ENCODE data around the gene ASB9.

ASB9 gene

DNA sequence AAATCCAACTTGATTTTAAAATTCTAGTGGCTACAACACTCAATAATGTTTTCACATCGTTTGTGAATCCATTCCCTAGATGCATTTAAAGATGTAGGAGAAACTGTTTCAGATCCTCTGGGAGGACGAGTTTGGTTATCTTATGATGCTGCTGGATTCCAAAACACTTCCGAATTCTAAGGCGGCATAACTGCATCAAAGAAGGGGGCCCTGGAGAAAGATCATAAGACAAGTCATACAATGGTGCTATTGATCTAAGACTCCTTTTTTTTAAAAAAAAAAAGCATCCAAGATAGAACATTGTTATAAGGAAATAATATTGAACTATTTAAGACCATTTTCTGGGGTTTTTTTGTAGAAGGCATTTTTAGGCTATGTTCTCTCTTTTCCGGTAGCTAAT, 25.5 kb downstream of the ASB9 start:
- 90 to 100% methylated on average over 1 to 4 of the region's 5 CpGs for WGBS, 2 experiments

DNA sequence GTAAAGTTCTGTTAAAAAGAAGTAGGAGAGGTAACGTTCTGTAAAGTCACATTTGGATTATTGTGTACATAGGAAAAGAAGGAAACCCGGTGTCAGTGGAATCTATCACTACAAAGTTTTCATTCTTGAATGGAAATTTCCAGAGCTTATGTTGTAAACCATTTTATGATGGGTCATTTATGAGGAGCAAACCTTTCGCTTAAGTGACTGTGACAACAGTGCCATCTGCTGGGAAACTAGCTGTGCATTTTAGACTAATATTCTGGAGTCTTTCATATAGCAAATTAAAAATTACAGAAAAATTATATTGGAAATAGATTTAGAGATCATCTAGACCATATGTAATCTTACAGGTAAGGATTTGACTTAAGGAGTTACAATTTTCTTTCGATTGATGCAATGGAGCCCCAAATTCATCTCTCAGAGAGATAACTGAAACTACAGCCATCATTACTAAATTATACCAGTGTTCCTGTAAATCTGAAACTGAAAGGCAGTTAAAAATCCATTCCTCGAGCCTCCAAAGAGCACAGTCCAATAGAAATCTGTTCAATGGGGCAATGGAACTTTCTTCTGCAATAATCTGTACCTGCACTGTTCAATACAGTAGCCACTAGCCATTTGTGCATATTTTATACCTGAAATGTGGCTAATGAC, 26.9 kb downstream of the ASB9 start:
- no peaks in the 10 kb centered on the region for H3K36me3 ChIP-seq (ENCODE audit: control insufficient read depth, insufficient read depth, low read length)
- no peaks in the 10 kb centered on the region for H3K9me3 ChIP-seq (ENCODE audit: control insufficient read depth, low read length)
- no peaks in the 10 kb centered on the region for H3K4me1 ChIP-seq (ENCODE audit: control insufficient read depth, insufficient read depth, low read length)
- H3K27ac ChIP-seq (ENCODE audit: insufficient read depth, low read depth, low read length, poor library complexity, severe bottlenecking): no peak overlapping the region
- 33 to 41% methylated on average over 5 of the region's 5 CpGs for WGBS, 2 experiments
- H3K4me3 ChIP-seq (ENCODE audit: insufficient read depth, low read depth, low read length): no peak overlapping the region
- H3K27me3 ChIP-seq (ENCODE audit: control insufficient read depth, insufficient read depth, low read length, poor library complexity, severe bottlenecking): no peaks in the 10 kb centered on the region

More for the DNA sequence above, 25.5 kb downstream of the ASB9 start:
- Histone ChIP-seq H3K36me3 (ENCODE audit: control insufficient read depth, insufficient read depth, low read length) (no peaks in the 10 kb centered on the region), H3K9me3 (ENCODE audit: control insufficient read depth, low read length) (no peaks in the 10 kb centered on the region), H3K27me3 (ENCODE audit: control insufficient read depth, insufficient read depth, low read length, poor library complexity, severe bottlenecking) (no peaks in the 10 kb centered on the region), H3K27ac (ENCODE audit: insufficient read depth, low read depth, low read length, poor library complexity, severe bottlenecking) (no peak overlapping the region), H3K4me3 (ENCODE audit: insufficient read depth, low read depth, low read length) (no peak overlapping the region), H3K4me1 (ENCODE audit: control insufficient read depth, insufficient read depth, low read length) (no peaks in the 10 kb centered on the region)

DNA sequence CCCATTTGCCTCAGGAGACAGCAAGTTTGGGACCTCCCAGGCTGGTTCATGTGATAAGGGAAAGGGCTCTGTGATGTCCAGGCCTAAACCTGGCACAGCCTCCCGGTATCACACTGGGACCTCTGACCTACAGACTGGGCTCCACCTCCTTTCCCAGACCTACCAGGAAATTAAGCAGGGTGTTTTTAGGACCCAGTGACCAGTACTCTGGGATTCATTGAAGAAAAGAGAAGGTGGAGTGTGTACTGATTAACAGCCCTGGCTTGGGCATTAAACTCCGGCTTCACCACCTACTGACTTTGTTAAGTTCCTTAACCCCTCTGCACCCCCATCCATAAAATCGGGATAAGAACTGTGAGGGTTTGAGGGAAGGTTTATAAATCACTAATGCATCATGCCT, 28.6 kb downstream of the ASB9 start:
- no peaks in the 10 kb centered on the region for H3K9me3 ChIP-seq (ENCODE audit: control insufficient read depth, low read length)
- H3K4me3 ChIP-seq (ENCODE audit: insufficient read depth, low read depth, low read length): no peak overlapping the region
- WGBS, 2 experiments: 50% methylated on average over 1 of the region's 3 CpGs; no CpG with 5 or more reads in 1 of the 2 experiments

DNA sequence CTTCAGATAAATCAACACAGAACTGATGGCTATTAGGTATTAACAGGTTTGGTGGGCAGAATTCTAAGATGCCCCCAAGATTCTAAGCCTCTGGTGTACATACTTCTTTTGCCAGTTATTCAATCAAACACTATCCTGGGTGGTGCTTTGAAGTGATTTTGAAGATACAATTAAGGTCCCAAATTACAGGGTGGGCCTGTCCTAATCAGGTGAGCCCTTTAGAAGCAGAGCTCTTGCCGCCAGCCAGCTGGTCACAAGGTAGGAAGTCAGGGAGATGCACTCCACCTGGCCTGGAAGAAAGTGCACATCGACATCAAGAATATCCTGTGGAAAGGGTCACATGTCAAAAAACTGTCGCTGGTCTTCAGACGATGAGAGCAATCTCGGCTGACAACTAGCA, 29.5 kb downstream of the ASB9 start:
- H3K27me3 ChIP-seq (ENCODE audit: control insufficient read depth, insufficient read depth, low read length, poor library complexity, severe bottlenecking): no peaks in the 10 kb centered on the region
- H3K4me1 ChIP-seq (ENCODE audit: control insufficient read depth, insufficient read depth, low read length): no peaks in the 10 kb centered on the region
- H3K36me3 ChIP-seq (ENCODE audit: control insufficient read depth, insufficient read depth, low read length): no peaks in the 10 kb centered on the region
- no peak overlapping the region for H3K27ac ChIP-seq (ENCODE audit: insufficient read depth, low read depth, low read length, poor library complexity, severe bottlenecking)
- no peaks in the 10 kb centered on the region for H3K9me3 ChIP-seq (ENCODE audit: control insufficient read depth, low read length)
- 93 to 95% methylated on average over 5 of the region's 5 CpGs for WGBS, 2 experiments
- H3K4me3 ChIP-seq (ENCODE audit: insufficient read depth, low read depth, low read length): no peak overlapping the region

More for the DNA sequence above, 28.6 kb downstream of the ASB9 start:
- Histone ChIP-seq H3K27ac (ENCODE audit: insufficient read depth, low read depth, low read length, poor library complexity, severe bottlenecking) (no peak overlapping the region), H3K27me3 (ENCODE audit: control insufficient read depth, insufficient read depth, low read length, poor library complexity, severe bottlenecking) (no peaks in the 10 kb centered on the region), H3K36me3 (ENCODE audit: control insufficient read depth, insufficient read depth, low read length) (no peaks in the 10 kb centered on the region), H3K4me1 (ENCODE audit: control insufficient read depth, insufficient read depth, low read length) (no peaks in the 10 kb centered on the region)

DNA sequence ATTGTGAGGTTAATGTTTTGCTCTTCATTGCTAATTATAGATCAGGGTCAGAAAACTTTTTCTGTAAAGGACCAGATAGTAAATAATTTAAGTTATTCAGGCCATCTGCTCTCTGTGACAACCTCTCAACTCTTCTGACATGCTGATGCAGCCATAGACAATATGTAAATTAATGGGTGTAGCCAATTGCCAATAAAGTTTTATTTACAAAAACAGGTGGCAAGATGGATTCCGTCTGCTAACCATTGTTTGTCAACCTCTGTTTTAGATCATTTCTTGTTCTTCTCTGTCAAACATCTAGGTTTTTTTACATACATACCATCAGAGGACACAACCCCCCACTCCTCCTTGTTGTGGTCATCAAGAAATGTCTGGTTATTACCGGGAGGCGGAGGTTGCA, 33.7 kb downstream of the ASB9 start:
- no peak overlapping the region for H3K27ac ChIP-seq (ENCODE audit: insufficient read depth, low read depth, low read length, poor library complexity, severe bottlenecking)
- H3K9me3 ChIP-seq (ENCODE audit: control insufficient read depth, low read length): no peaks in the 10 kb centered on the region
- no peaks in the 10 kb centered on the region for H3K36me3 ChIP-seq (ENCODE audit: control insufficient read depth, insufficient read depth, low read length)
- H3K4me3 ChIP-seq (ENCODE audit: insufficient read depth, low read depth, low read length): no peak overlapping the region
- WGBS, 2 experiments: 95 to 100% methylated on average over 3 of the region's 3 CpGs
- no peaks in the 10 kb centered on the region for H3K4me1 ChIP-seq (ENCODE audit: control insufficient read depth, insufficient read depth, low read length)
- no peaks in the 10 kb centered on the region for H3K27me3 ChIP-seq (ENCODE audit: control insufficient read depth, insufficient read depth, low read length, poor library complexity, severe bottlenecking)

DNA sequence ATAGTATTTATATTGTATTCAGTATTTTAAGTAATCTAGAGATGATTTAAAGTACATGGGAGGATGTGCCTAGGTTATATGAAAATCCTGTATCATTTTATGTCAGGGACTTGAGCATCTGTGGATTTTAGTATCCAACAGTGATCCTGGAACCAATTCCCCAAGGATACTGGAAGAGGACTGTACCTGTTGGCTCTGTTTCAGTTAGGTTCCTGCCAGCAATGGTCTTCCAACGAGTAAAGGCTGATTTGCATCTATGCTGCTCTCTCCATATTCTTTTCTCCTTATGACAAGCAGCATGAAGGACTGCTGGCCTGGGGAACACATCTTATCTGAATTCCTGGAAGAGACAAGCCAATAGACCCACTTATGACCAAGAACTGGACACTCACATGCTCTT, 34.9 kb downstream of the ASB9 start:
- H3K36me3 ChIP-seq (ENCODE audit: control insufficient read depth, insufficient read depth, low read length): no peaks in the 10 kb centered on the region
- no peak overlapping the region for H3K27ac ChIP-seq (ENCODE audit: insufficient read depth, low read depth, low read length, poor library complexity, severe bottlenecking)
- no peak overlapping the region for H3K4me3 ChIP-seq (ENCODE audit: insufficient read depth, low read depth, low read length)
- no peaks in the 10 kb centered on the region for H3K9me3 ChIP-seq (ENCODE audit: control insufficient read depth, low read length)
- H3K27me3 ChIP-seq (ENCODE audit: control insufficient read depth, insufficient read depth, low read length, poor library complexity, severe bottlenecking): no peaks in the 10 kb centered on the region
- WGBS, 2 experiments: 79 to 83% methylated on average over 1 of the region's 1 CpG
- no peaks in the 10 kb centered on the region for H3K4me1 ChIP-seq (ENCODE audit: control insufficient read depth, insufficient read depth, low read length)

DNA sequence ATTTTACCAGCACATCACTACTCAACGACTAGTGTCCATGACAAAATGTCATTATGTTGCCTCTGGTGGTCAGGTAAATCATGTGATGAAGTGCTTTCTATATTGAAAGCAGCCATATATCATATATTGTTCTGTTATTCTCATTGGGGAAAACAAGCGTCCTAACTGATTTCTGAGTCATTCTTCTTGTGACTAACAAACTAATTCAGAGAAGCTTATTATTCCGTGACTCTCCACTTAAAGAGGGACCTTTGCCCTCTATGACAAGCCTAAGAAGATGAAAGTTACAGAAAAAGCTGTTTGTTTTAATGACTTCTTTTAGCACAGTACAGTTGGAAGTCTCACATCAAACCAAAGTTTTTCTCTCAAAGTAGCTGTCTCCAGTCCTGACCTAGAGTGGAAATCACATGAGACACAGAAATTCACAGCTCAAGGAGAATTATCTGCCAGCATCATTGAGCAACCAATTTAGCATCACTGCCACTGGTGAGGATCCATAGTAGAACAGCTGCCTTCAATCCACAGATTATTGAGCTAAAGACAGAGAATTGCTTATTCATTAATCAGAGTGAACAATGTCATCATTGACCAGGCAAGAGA, 36.4 kb downstream of the ASB9 start:
- Histone ChIP-seq H3K36me3 (ENCODE audit: control insufficient read depth, insufficient read depth, low read length) (no peaks in the 10 kb centered on the region), H3K27ac (ENCODE audit: insufficient read depth, low read depth, low read length, poor library complexity, severe bottlenecking) (no peak overlapping the region), H3K27me3 (ENCODE audit: control insufficient read depth, insufficient read depth, low read length, poor library complexity, severe bottlenecking) (no peaks in the 10 kb centered on the region), H3K9me3 (ENCODE audit: control insufficient read depth, low read length) (no peaks in the 10 kb centered on the region), H3K4me3 (ENCODE audit: insufficient read depth, low read depth, low read length) (no peak overlapping the region), H3K4me1 (ENCODE audit: control insufficient read depth, insufficient read depth, low read length) (no peaks in the 10 kb centered on the region)
- 80% methylated on average over 3 of the region's 3 CpGs; no CpG with 5 or more reads in 1 of the 2 experiments for WGBS, 2 experiments

DNA sequence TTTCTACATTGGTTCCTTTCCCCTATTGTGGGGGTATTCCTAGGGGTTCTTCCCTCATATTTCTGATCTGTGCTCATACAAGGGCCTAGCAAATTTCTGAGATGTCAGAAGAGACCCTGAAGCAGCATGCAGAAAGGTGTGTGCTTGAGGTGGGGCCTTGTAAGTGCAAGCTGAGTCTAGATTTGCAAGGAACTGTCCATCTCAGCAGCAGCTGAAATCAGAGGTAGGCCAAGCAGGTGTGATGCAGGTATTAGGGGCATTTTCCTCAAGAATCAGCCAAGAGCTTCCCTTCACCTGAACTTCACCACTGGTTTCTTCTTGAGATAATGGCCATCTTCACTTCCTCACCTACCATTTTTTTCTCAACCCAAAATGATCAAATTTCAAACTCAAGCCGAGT, 45.1 kb downstream of the ASB9 start:
- H3K9me3 ChIP-seq (ENCODE audit: control insufficient read depth, low read length): no peaks in the 10 kb centered on the region
- 100% methylated on average over 1 of the region's 1 CpG; no CpG with 5 or more reads in 1 of the 2 experiments for WGBS, 2 experiments
- H3K4me1 ChIP-seq (ENCODE audit: control insufficient read depth, insufficient read depth, low read length): no peaks in the 10 kb centered on the region
- H3K27me3 ChIP-seq (ENCODE audit: control insufficient read depth, insufficient read depth, low read length, poor library complexity, severe bottlenecking): no peaks in the 10 kb centered on the region
- H3K36me3 ChIP-seq (ENCODE audit: control insufficient read depth, insufficient read depth, low read length): no peaks in the 10 kb centered on the region
- no peak overlapping the region for H3K27ac ChIP-seq (ENCODE audit: insufficient read depth, low read depth, low read length, poor library complexity, severe bottlenecking)
- no peak overlapping the region for H3K4me3 ChIP-seq (ENCODE audit: insufficient read depth, low read depth, low read length)

DNA sequence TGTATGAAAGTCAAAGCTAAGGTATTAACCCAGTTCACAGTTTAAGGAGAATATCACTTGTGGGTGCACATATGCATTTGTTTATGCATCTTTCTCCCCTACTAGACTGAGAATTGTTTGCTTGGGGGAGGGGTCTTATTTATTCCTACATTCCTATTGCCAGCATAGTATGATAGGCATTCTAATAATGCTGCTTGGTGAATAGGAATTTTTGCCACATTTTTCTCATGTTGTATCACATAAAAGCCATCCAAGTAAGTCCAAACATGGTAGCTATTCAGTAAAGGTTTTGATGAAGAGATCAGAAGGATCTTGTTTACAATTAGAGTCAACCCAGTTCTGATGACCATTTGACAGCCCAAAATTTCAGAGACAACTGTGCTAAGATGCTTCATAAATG, 48.6 kb downstream of the ASB9 start:
- Histone ChIP-seq H3K9me3 (ENCODE audit: control insufficient read depth, low read length) (no peaks in the 10 kb centered on the region), H3K36me3 (ENCODE audit: control insufficient read depth, insufficient read depth, low read length) (no peaks in the 10 kb centered on the region), H3K4me3 (ENCODE audit: insufficient read depth, low read depth, low read length) (no peak overlapping the region), H3K4me1 (ENCODE audit: control insufficient read depth, insufficient read depth, low read length) (no peaks in the 10 kb centered on the region), H3K27me3 (ENCODE audit: control insufficient read depth, insufficient read depth, low read length, poor library complexity, severe bottlenecking) (no peaks in the 10 kb centered on the region), H3K27ac (ENCODE audit: insufficient read depth, low read depth, low read length, poor library complexity, severe bottlenecking) (no peak overlapping the region)

DNA sequence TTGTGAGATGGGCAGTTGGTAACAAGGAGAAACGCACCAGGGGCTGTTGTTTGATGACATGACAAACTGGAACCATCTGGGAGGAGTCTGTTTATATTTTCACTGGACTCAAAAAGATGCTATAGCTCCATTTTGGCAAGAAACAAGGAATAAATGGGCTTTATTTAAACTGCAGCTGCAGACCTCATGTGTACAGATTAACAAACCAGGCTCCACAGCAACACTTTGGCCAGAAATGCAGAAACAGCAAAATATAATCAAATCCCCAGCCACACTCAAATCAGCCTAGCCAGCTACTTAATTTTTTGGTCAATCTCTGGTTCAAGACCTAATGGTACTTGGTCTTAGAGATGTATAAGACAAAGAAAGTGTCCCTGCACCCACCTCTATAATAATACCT, 52.7 kb downstream of the ASB9 start:
- H3K27me3 ChIP-seq (ENCODE audit: control insufficient read depth, insufficient read depth, low read length, poor library complexity, severe bottlenecking): no peaks in the 10 kb centered on the region
- 73 to 93% methylated on average over 1 of the region's 1 CpG for WGBS, 2 experiments

More for the DNA sequence above, 52.7 kb downstream of the ASB9 start:
- no peaks in the 10 kb centered on the region for H3K36me3 ChIP-seq (ENCODE audit: control insufficient read depth, insufficient read depth, low read length)
- no peaks in the 10 kb centered on the region for H3K9me3 ChIP-seq (ENCODE audit: control insufficient read depth, low read length)
- H3K4me1 ChIP-seq (ENCODE audit: control insufficient read depth, insufficient read depth, low read length): no peaks in the 10 kb centered on the region
- no peak overlapping the region for H3K4me3 ChIP-seq (ENCODE audit: insufficient read depth, low read depth, low read length)
- no peak overlapping the region for H3K27ac ChIP-seq (ENCODE audit: insufficient read depth, low read depth, low read length, poor library complexity, severe bottlenecking)

All from ectodermal cell (in vitro differentiated cells).